GM06990 (cell line): ENCODE measurements around the gene EXOC3.
"Not testable (repeated sequence)": the region's sequence is repeated elsewhere in the genome, so short reads cannot be mapped to it uniquely, and the experiment has no call there.

ENCODE experiments used
- DNase-seq: peaks from one replicate; pipeline ENCODE4 v3.0.0-alpha.2; 2011; ENCODE audit not compliant: insufficient read length; ENCODE audit errors: extremely low read depth
- H3K27me3 ChIP-seq: replicated peaks from 2 replicates; pipeline ENCODE4 v1.6.0; 2011; ENCODE audit warnings: low read length; ENCODE audit not compliant: control insufficient read depth, insufficient read depth
- H3K36me3 ChIP-seq: 2 replicates; pipeline ENCODE4 v1.5.1; 2011; ENCODE audit warnings: low read length; ENCODE audit not compliant: control insufficient read depth, insufficient read depth
- H3K4me3 ChIP-seq: replicated peaks from 2 replicates; pipeline ENCODE4 v1.5.1; 2011; ENCODE audit warnings: low read depth, mild to moderate bottlenecking, control low read depth, low read length
- CTCF ChIP-seq: IDR thresholded peaks from 2 replicates; pipeline ENCODE4 v1.5.1; 2011; ENCODE audit warnings: low read length, control low read depth, mild to moderate bottlenecking, inconsistent platforms; ENCODE audit not compliant: insufficient read depth, poor library complexity, severe bottlenecking

EXOC3 gene

GRCh38 chr5:504326-505154 is 61.6 kb downstream of the EXOC3 start:
- no peak overlapping the region for H3K4me3 ChIP-seq
- H3K27me3 ChIP-seq: no peaks in the 10 kb centered on the region; the same call in 1 of the 2 replicates
- no peaks in the 10 kb centered on the region for H3K36me3 ChIP-seq
- no peak for DNase-seq
- no peak for TF ChIP-seq CTCF

GRCh38 chr5:505951-506525 is 63.1 kb downstream of the EXOC3 start:
- DNase-seq: no peak
- no peak overlapping the region for H3K4me3 ChIP-seq
- H3K27me3 ChIP-seq: no peaks in the 10 kb centered on the region; the same call in 1 of the 2 replicates
- no peaks in the 10 kb centered on the region for H3K36me3 ChIP-seq
- no peak for TF ChIP-seq CTCF

- not testable (repeated sequence) for H3K36me3 ChIP-seq, H3K27me3 ChIP-seq, DNase-seq, H3K4me3 ChIP-seq
Measured at GRCh38 chr5:507986-508575, 65.1 kb downstream of the EXOC3 start.

- DNase-seq: no peak
- no peak for TF ChIP-seq CTCF
- H3K27me3 ChIP-seq: no peaks in the 10 kb centered on the region
Measured at GRCh38 chr5:509611-510185, 66.7 kb downstream of the EXOC3 start.

GRCh38 chr5:510521-510920 is 67.5 kb downstream of the EXOC3 start:
- Histone ChIP-seq H3K27me3 (no peaks in the 10 kb centered on the region), H3K36me3 (no peaks in the 10 kb centered on the region), H3K4me3 (no peak overlapping the region)
- no peak for TF ChIP-seq CTCF
- no peak for DNase-seq

More at GRCh38 chr5:509611-510185, 66.7 kb downstream of the EXOC3 start:
- H3K4me3 ChIP-seq: no peak overlapping the region
- H3K36me3 ChIP-seq: no peaks in the 10 kb centered on the region

GRCh38 chr5:511476-511875 is 68.5 kb downstream of the EXOC3 start:
- no peaks in the 10 kb centered on the region for H3K27me3 ChIP-seq
- H3K36me3 ChIP-seq: no peaks in the 10 kb centered on the region
- TF ChIP-seq CTCF: no peak
- DNase-seq: no peak
- H3K4me3 ChIP-seq: no peak overlapping the region
